PC-3 (cell line): ENCODE data around the gene CFAP53. TPM values are rescaled to one million over a fixed set of nuclear protein-coding genes. Genes with fewer than 3 reads are reported as not detected.
A peak's percentile ranks its signal among the peaks of the same experiment; 100 is the strongest.
"Not testable (repeated sequence)": the region's sequence is repeated elsewhere in the genome, so short reads cannot be mapped to it uniquely, and the experiment has no call there.

Experiments
- ATAC-seq: fragments of 200-7000 bp; cut with Tn5 transposase; 2 replicates; pipeline ENCODE4 v1.9.1; 2020; ENCODE audit warnings: mild to moderate bottlenecking, moderate library complexity
- BruUV-seq: library from RNA; stranded (reverse); fragments of 400-500 nt; replicated peaks from 2 replicates; lab custom pipeline; 2021; lab: Mats Ljungman, UMichigan
- CTCF ChIA-PET: fragments of 300-600 bp; sonication (Branson Sonifier 250); formaldehyde crosslinking; loops from one replicate; lab custom pipeline; 2022; ENCODE audit warnings: antibody characterized with exemption; lab: Charles Lee
- POLR2A ChIA-PET: fragments of 300-600 bp; sonication (Branson Sonifier 250); formaldehyde crosslinking; loops from one replicate; lab custom pipeline; 2022; ENCODE audit warnings: antibody characterized with exemption; ENCODE audit not compliant: unreplicated experiment; lab: Charles Lee
- DNase-seq: peaks from one replicate; pipeline ENCODE4 v3.0.0-alpha.2; 2015
- H2AFZ ChIP-seq: fragments of 300-600 bp; sonication (generic); 2 replicates; pipeline ENCODE4 v1.6.0; 2016; ENCODE audit warnings: antibody characterized with exemption, low read length
- H3F3A ChIP-seq: fragments of 300-600 bp; sonication (generic); one replicate; pipeline ENCODE4 v1.6.0; 2017; ENCODE audit warnings: antibody characterized with exemption, low read length, control low read depth, mild to moderate bottlenecking; ENCODE audit not compliant: unreplicated experiment
- H3K27ac ChIP-seq: fragments of 300-600 bp; sonication (generic); 2 replicates; pipeline ENCODE4 v1.5.1; 2016; ENCODE audit warnings: mild to moderate bottlenecking, low read length
- H3K27me3 ChIP-seq: fragments of 300-600 bp; sonication (generic); 2 replicates; pipeline ENCODE4 v1.6.1; 2016; ENCODE audit warnings: low read length, mixed read lengths
- H3K36me3 ChIP-seq: fragments of 300-600 bp; sonication (generic); 2 replicates; pipeline ENCODE4 v1.6.1; 2016; ENCODE audit warnings: low read depth, mixed run types, low read length, mixed read lengths
- H3K4me1 ChIP-seq: fragments of 300-600 bp; sonication (generic); 2 replicates; pipeline ENCODE4 v1.5.1; 2016; ENCODE audit warnings: low read length; ENCODE audit not compliant: insufficient read depth
- H3K4me2 ChIP-seq: fragments of 300-600 bp; sonication (generic); 2 replicates; pipeline ENCODE4 v1.6.0; 2016; ENCODE audit warnings: low read length
- H3K4me3 ChIP-seq: fragments of 300-600 bp; sonication (generic); 2 replicates; pipeline ENCODE4 v1.5.1; 2016; ENCODE audit warnings: mild to moderate bottlenecking, low read length, mixed read lengths
- H3K79me2 ChIP-seq: fragments of 300-600 bp; sonication (generic); 2 replicates; pipeline ENCODE4 v1.6.1; 2017; ENCODE audit warnings: low read length, mixed read lengths
- H3K9ac ChIP-seq: fragments of 300-600 bp; sonication (generic); 2 replicates; pipeline ENCODE4 v1.6.0; 2016; ENCODE audit warnings: mild to moderate bottlenecking, low read length
- H3K9me2 ChIP-seq: fragments of 300-600 bp; sonication (generic); replicated peaks from 2 replicates; pipeline ENCODE4 v1.6.1; 2016; ENCODE audit warnings: mixed run types, low read length, mixed read lengths
- H3K9me3 ChIP-seq: fragments of 300-600 bp; sonication (generic); 2 replicates; pipeline ENCODE4 v1.6.1; 2016; ENCODE audit warnings: low read length, mixed read lengths
- H4K20me1 ChIP-seq: fragments of 300-600 bp; sonication (generic); 2 replicates; pipeline ENCODE4 v1.6.1; 2016; ENCODE audit warnings: low read length, mixed read lengths
- EZH2 ChIP-seq: fragments of 300-600 bp; sonication (generic); IDR thresholded peaks from one replicate; pipeline ENCODE4 v1.6.1; 2017; ENCODE audit warnings: antibody characterized with exemption, mild to moderate bottlenecking, low read length; ENCODE audit not compliant: unreplicated experiment
- EZH2phosphoT487 ChIP-seq: fragments of 300-600 bp; sonication (generic); IDR thresholded peaks from 2 replicates; pipeline ENCODE4 v1.6.1; 2018; ENCODE audit warnings: mild to moderate bottlenecking, antibody characterized with exemption, low read length, borderline replicate concordance
- intact Hi-C: fragments of 100-400 bp; cut with micrococcal nuclease; formaldehyde crosslinking; loops from 2 replicates; pipeline ENCODE4 v1.9.0; 2023
- total RNA-seq: library from RNA; depleted of rRNA; stranded (reverse); fragments of >200 nt; gene quantifications from 2 replicates; pipeline ENCODE4 v1.2.3, GENCODE V29; 2014
- TF ChIP-seq, protein P1 (sequence below): fragments of 300-600 bp; sonication (generic); conservative IDR thresholded peaks from 2 replicates; pipeline ENCODE4 v1.5.1; 2017; ENCODE audit warnings: antibody characterized with exemption, low read depth, mild to moderate bottlenecking, low read length

Gene CFAP53
- total RNA-seq, 1 experiment from 2014 or later, result not detected

DNA sequence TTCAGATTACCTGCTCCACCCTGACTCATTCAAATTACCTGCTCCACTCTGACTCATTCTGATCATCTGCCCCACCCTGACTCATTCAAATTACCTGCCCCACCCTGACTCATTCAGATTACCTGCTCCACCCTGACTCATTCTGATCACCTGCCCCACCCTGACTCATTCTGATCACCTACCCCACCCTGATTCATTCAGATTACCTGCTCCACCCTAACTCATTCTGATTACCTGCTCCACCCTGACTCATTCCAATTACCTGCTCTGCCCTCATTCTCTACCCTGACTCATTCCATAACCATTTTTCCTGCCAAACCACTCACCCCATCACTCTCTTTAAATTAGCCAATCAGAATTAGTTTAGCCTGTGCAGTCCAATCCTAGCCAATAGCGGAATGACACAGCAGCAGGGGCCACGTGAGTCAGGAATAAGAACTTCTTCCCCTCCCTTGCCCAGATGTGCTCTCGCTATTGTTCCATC lies 26.2 kb downstream of the CFAP53 start:
- H3K36me3 ChIP-seq, result no peaks in the 10 kb centered on the region
- H3K9ac ChIP-seq, result no peak overlapping the region
- H3K79me2 ChIP-seq, result no peaks in the 10 kb centered on the region
- ChIA-PET CTCF (no interaction called here), POLR2A (no interaction called here)
- TF ChIP-seq EZH2 (no peak), EZH2phosphoT487 (no peak)
- TF ChIP-seq, protein P1, sequence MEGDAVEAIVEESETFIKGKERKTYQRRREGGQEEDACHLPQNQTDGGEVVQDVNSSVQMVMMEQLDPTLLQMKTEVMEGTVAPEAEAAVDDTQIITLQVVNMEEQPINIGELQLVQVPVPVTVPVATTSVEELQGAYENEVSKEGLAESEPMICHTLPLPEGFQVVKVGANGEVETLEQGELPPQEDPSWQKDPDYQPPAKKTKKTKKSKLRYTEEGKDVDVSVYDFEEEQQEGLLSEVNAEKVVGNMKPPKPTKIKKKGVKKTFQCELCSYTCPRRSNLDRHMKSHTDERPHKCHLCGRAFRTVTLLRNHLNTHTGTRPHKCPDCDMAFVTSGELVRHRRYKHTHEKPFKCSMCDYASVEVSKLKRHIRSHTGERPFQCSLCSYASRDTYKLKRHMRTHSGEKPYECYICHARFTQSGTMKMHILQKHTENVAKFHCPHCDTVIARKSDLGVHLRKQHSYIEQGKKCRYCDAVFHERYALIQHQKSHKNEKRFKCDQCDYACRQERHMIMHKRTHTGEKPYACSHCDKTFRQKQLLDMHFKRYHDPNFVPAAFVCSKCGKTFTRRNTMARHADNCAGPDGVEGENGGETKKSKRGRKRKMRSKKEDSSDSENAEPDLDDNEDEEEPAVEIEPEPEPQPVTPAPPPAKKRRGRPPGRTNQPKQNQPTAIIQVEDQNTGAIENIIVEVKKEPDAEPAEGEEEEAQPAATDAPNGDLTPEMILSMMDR, result no peak
- H3K4me1 ChIP-seq, result no peaks in the 10 kb centered on the region
- ATAC-seq (peak; percentile 31), DNase-seq (peak; percentile 59)
- H2AFZ ChIP-seq, result no peak overlapping the region
- no peaks in the 10 kb centered on the region for H4K20me1 ChIP-seq
- H3K27ac ChIP-seq, result peak overlapping the region; percentile 77
- no peak overlapping the region for H3K4me3 ChIP-seq
- H3K9me3 ChIP-seq, result no peaks in the 10 kb centered on the region
- intact Hi-C loops, result no loop called here
- H3K27me3 ChIP-seq, result no peaks in the 10 kb centered on the region
- no TSS peak for BruUV-seq
- H3K9me2 ChIP-seq, result no peaks in the 10 kb centered on the region
- H3K4me2 ChIP-seq, result no peak overlapping the region
- H3F3A ChIP-seq, result no peaks in the 10 kb centered on the region

DNA sequence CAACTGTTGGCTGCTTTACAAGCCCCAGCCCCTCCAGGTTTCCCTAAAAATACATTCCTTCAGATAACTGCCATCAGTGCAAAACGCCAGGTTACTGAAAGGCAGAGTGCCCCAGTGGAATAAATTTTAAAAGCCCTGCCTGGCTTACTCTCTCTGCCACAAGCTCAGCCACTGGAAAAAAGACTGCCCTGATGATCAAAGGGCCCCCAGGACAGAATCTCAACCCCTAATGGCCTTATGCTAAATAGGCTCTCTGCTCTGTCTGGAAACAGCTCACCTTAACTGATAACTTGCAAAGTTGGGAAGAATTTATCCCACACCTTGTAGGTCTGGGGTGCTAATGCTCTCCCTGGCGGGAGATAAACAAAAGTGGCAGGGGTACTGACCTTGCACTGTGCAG lies 33.9 kb downstream of the CFAP53 start:
- H4K20me1 ChIP-seq, result no peaks in the 10 kb centered on the region
- intact Hi-C loops, result no loop called here
- H3K9me2 ChIP-seq, result no peaks in the 10 kb centered on the region
- ATAC-seq (no peak), DNase-seq (no peak)
- TF ChIP-seq, protein P1, result no peak
- TF ChIP-seq EZH2, result no peak
- no peak for TF ChIP-seq EZH2phosphoT487
- H3K27me3 ChIP-seq, result no peaks in the 10 kb centered on the region
- H3K36me3 ChIP-seq, result no peaks in the 10 kb centered on the region
- ChIA-PET POLR2A (no interaction called here), CTCF (no interaction called here)
- no peaks in the 10 kb centered on the region for H3F3A ChIP-seq
- no peak overlapping the region for H3K4me2 ChIP-seq
- H3K4me3 ChIP-seq, result no peak overlapping the region
- no peaks in the 10 kb centered on the region for H3K9me3 ChIP-seq
- H3K27ac ChIP-seq, result no peak overlapping the region
- no peaks in the 10 kb centered on the region for H3K4me1 ChIP-seq
- H2AFZ ChIP-seq, result no peak overlapping the region
- no peak overlapping the region for H3K9ac ChIP-seq
- no TSS peak for BruUV-seq
- H3K79me2 ChIP-seq, result no peaks in the 10 kb centered on the region

- Histone ChIP-seq H3K9me2 (no peaks in the 10 kb centered on the region), H3K27me3 (no peaks in the 10 kb centered on the region), H3K27ac (no peak overlapping the region), H3K9me3 (no peaks in the 10 kb centered on the region), H4K20me1 (no peaks in the 10 kb centered on the region), H3K4me3 (no peak overlapping the region), H3F3A (no peaks in the 10 kb centered on the region), H3K4me2 (no peak overlapping the region), H3K9ac (no peak overlapping the region), H3K4me1 (no peaks in the 10 kb centered on the region), H2AFZ (no peak overlapping the region), H3K79me2 (no peaks in the 10 kb centered on the region), H3K36me3 (no peaks in the 10 kb centered on the region)
- ATAC-seq (no peak), DNase-seq (no peak)
- CTCF ChIA-PET, result no interaction called here
- TF ChIP-seq EZH2phosphoT487 (no peak), EZH2 (no peak)
- TF ChIP-seq, protein P1, result no peak
- no TSS peak for BruUV-seq
- POLR2A ChIA-PET, result no interaction called here
- intact Hi-C loops, result no loop called here
Observed at GRCh38 chr18:50231621-50232020, 34.7 kb downstream of the CFAP53 start.

- H3K4me2 ChIP-seq, H3F3A ChIP-seq, H2AFZ ChIP-seq, H3K9ac ChIP-seq, H3K4me3 ChIP-seq, intact Hi-C loops, H3K27me3 ChIP-seq, ATAC-seq, POLR2A ChIA-PET, H3K4me1 ChIP-seq, H3K27ac ChIP-seq, H3K9me3 ChIP-seq, CTCF ChIA-PET, H3K36me3 ChIP-seq, DNase-seq, H3K9me2 ChIP-seq, H4K20me1 ChIP-seq, H3K79me2 ChIP-seq, BruUV-seq: not testable (repeated sequence)
Observed at GRCh38 chr18:50220249-50220648, 46.0 kb downstream of the CFAP53 start.
